WTC11 (cell line): ENCODE results near the gene KCMF1. TPM values are rescaled to one million over a fixed set of nuclear protein-coding genes. Genes with fewer than 3 reads are reported as not detected.

Experiments used
- ATAC-seq: fragments of 200-7000 bp; cut with Tn5 transposase; 2 replicates; pipeline ENCODE4 v1.10.0; 2021; ENCODE audit warnings: mild to moderate bottlenecking, moderate library complexity
- CTCF ChIA-PET: fragments of 300-600 bp; sonication (Branson Sonifier 250); formaldehyde crosslinking; loops from one replicate; lab custom pipeline; 2021; ENCODE audit warnings: antibody characterized with exemption; lab: Charles Lee
- POLR2A ChIA-PET: fragments of 350-600 bp; sonication (Branson Sonifier 250); formaldehyde crosslinking; loops from one replicate; lab custom pipeline; 2021; ENCODE audit warnings: antibody characterized with exemption; lab: Charles Lee
- DNase-seq: peaks from one replicate; pipeline ENCODE4 v3.0.0; 2021; ENCODE audit warnings: low spot score
- H3K27ac Mint-ChIP-seq: 2 replicates; pipeline ENCODE4 v1.8.0; 2021; ENCODE audit warnings: mixed read lengths
- H3K27me3 Mint-ChIP-seq: 2 replicates; pipeline ENCODE4 v1.8.0; 2021; ENCODE audit warnings: low read depth, mild to moderate bottlenecking, moderate library complexity, mixed read lengths
- H3K36me3 Mint-ChIP-seq: 2 replicates; pipeline ENCODE4 v1.8.0; 2021; ENCODE audit warnings: mixed read lengths
- H3K4me1 Mint-ChIP-seq: 2 replicates; pipeline ENCODE4 v1.8.0; 2022; ENCODE audit warnings: mixed read lengths
- H3K4me3 Mint-ChIP-seq: 2 replicates; pipeline ENCODE4 v1.8.0; 2021; ENCODE audit warnings: mild to moderate bottlenecking, moderate library complexity, mixed read lengths
- H3K9me3 Mint-ChIP-seq: 2 replicates; pipeline ENCODE4 v1.8.0; 2021; ENCODE audit warnings: mixed read lengths
- CREB1 ChIP-seq: sonication (generic); formaldehyde crosslinking; IDR thresholded peaks from 2 replicates; pipeline ENCODE4 v1.8.0; 2023; ENCODE audit warnings: mild to moderate bottlenecking, missing genetic modification reagents
- CREM ChIP-seq: sonication (generic); formaldehyde crosslinking; IDR thresholded peaks from 2 replicates; pipeline ENCODE4 v1.8.1; 2022; ENCODE audit warnings: mild to moderate bottlenecking, missing genetic modification reagents, moderate library complexity
- EMX1 ChIP-seq: fragments of 250-450 bp; sonication (Bioruptor Pico); IDR thresholded peaks from 2 replicates; pipeline ENCODE4 v1.8.0; 2021; ENCODE audit warnings: mild to moderate bottlenecking
- ESRRA ChIP-seq: sonication (generic); formaldehyde crosslinking; IDR thresholded peaks from 2 replicates; pipeline ENCODE4 v1.8.1; 2022; ENCODE audit warnings: mild to moderate bottlenecking, missing genetic modification reagents, borderline replicate concordance
- ETV6 ChIP-seq: sonication (generic); formaldehyde crosslinking; IDR thresholded peaks from 2 replicates; pipeline ENCODE4 v1.8.1; 2022; ENCODE audit warnings: mild to moderate bottlenecking, missing genetic modification reagents
- FOXK1 ChIP-seq: sonication (generic); formaldehyde crosslinking; IDR thresholded peaks from 2 replicates; pipeline ENCODE4 v1.8.0; 2022; ENCODE audit warnings: mild to moderate bottlenecking, moderate library complexity, missing genetic modification reagents
- FOXP1 ChIP-seq: sonication (generic); formaldehyde crosslinking; IDR thresholded peaks from 2 replicates; pipeline ENCODE4 v1.8.0; 2022; ENCODE audit warnings: missing genetic modification reagents, mild to moderate bottlenecking, moderate library complexity, borderline replicate concordance
- HMGA2 ChIP-seq: fragments of 250-450 bp; sonication (Bioruptor Pico); IDR thresholded peaks from 2 replicates; pipeline ENCODE4 v1.4.0; 2021; ENCODE audit warnings: mild to moderate bottlenecking, moderate library complexity
- JAZF1 ChIP-seq: fragments of 250-450 bp; sonication (Bioruptor Pico); IDR thresholded peaks from 2 replicates; pipeline ENCODE4 v1.9.0; 2021; ENCODE audit warnings: moderate library complexity, mild to moderate bottlenecking, inconsistent platforms
- MXD4 ChIP-seq: fragments of 250-450 bp; sonication (Bioruptor Pico); IDR thresholded peaks from 2 replicates; pipeline ENCODE4 v1.8.0; 2021; ENCODE audit warnings: mild to moderate bottlenecking, moderate library complexity, borderline replicate concordance
- NFATC4 ChIP-seq: fragments of 250-450 bp; sonication (Bioruptor Pico); IDR thresholded peaks from 2 replicates; pipeline ENCODE4 v1.9.0; 2021; ENCODE audit warnings: mild to moderate bottlenecking
- NFYB ChIP-seq: sonication (generic); formaldehyde crosslinking; conservative IDR thresholded peaks from 2 replicates; pipeline ENCODE4 v1.8.0; 2022; ENCODE audit warnings: low read depth, missing genetic modification reagents
- OVOL2 ChIP-seq: fragments of 250-450 bp; sonication (Bioruptor Pico); IDR thresholded peaks from 2 replicates; pipeline ENCODE4 v1.9.0; 2021; ENCODE audit warnings: mild to moderate bottlenecking, borderline replicate concordance
- PRRX2 ChIP-seq: fragments of 250-450 bp; sonication (Bioruptor Pico); IDR thresholded peaks from 2 replicates; pipeline ENCODE4 v1.8.0; 2021; ENCODE audit warnings: mild to moderate bottlenecking
- SMAD3 ChIP-seq: sonication (generic); formaldehyde crosslinking; IDR thresholded peaks from 2 replicates; pipeline ENCODE4 v1.8.0; 2022; ENCODE audit warnings: missing genetic modification reagents, mild to moderate bottlenecking, borderline replicate concordance
- SOX15 ChIP-seq: fragments of 250-450 bp; sonication (Bioruptor Pico); IDR thresholded peaks from 2 replicates; pipeline ENCODE4 v1.9.0; 2021; ENCODE audit warnings: mild to moderate bottlenecking
- TEAD1 ChIP-seq: sonication (generic); formaldehyde crosslinking; IDR thresholded peaks from 2 replicates; pipeline ENCODE4 v1.8.0; 2022; ENCODE audit warnings: mild to moderate bottlenecking, missing genetic modification reagents
- ZNF138 ChIP-seq: sonication (generic); formaldehyde crosslinking; conservative IDR thresholded peaks from 2 replicates; pipeline ENCODE4 v1.8.1; 2022; ENCODE audit warnings: mild to moderate bottlenecking, moderate library complexity, missing genetic modification reagents
- ZNF671 ChIP-seq: fragments of 250-450 bp; sonication (Bioruptor Pico); IDR thresholded peaks from 2 replicates; pipeline ENCODE4 v1.8.0; 2021; ENCODE audit warnings: mild to moderate bottlenecking
- total RNA-seq: library from RNA; stranded (reverse); gene quantifications from 3 replicates; pipeline ENCODE4 v1.2.3, GENCODE V29; 2021
- TF ChIP-seq, protein P1 (sequence below): sonication (generic); formaldehyde crosslinking; IDR thresholded peaks from 2 replicates; pipeline ENCODE4 v1.8.1; 2023; ENCODE audit warnings: mild to moderate bottlenecking, missing genetic modification reagents
- TF ChIP-seq, protein P2 (sequence below): fragments of 250-450 bp; sonication (Bioruptor Pico); IDR thresholded peaks from 2 replicates; pipeline ENCODE4 v1.9.0; 2021; ENCODE audit warnings: mild to moderate bottlenecking
- TF ChIP-seq, protein P3 (sequence below): sonication (generic); formaldehyde crosslinking; IDR thresholded peaks from 2 replicates; pipeline ENCODE4 v1.8.1; 2022; ENCODE audit warnings: mild to moderate bottlenecking, moderate library complexity, missing genetic modification reagents
- TF ChIP-seq, protein P4 (sequence below): sonication (generic); formaldehyde crosslinking; IDR thresholded peaks from 2 replicates; pipeline ENCODE4 v1.8.0; 2022; ENCODE audit warnings: mild to moderate bottlenecking, missing genetic modification reagents
- TF ChIP-seq, protein P5 (sequence below): sonication (generic); formaldehyde crosslinking; conservative IDR thresholded peaks from 2 replicates; pipeline ENCODE4 v1.8.1; 2022; ENCODE audit warnings: mild to moderate bottlenecking, missing genetic modification reagents
- TF ChIP-seq, protein P6 (sequence below): sonication (generic); formaldehyde crosslinking; IDR thresholded peaks from 2 replicates; pipeline ENCODE4 v1.8.1; 2023; ENCODE audit warnings: mild to moderate bottlenecking, missing genetic modification reagents, borderline replicate concordance
- TF ChIP-seq, protein P7 (sequence below): sonication (generic); formaldehyde crosslinking; IDR thresholded peaks from 2 replicates; pipeline ENCODE4 v1.8.0; 2022; ENCODE audit warnings: mild to moderate bottlenecking, missing genetic modification reagents
- TF ChIP-seq, protein P8 (sequence below): sonication (generic); formaldehyde crosslinking; IDR thresholded peaks from 2 replicates; pipeline ENCODE4 v1.8.0; 2022; ENCODE audit warnings: mild to moderate bottlenecking, missing genetic modification reagents

Gene KCMF1
- total RNA-seq, 1 experiment from 2014 or later = 117 TPM

DNA sequence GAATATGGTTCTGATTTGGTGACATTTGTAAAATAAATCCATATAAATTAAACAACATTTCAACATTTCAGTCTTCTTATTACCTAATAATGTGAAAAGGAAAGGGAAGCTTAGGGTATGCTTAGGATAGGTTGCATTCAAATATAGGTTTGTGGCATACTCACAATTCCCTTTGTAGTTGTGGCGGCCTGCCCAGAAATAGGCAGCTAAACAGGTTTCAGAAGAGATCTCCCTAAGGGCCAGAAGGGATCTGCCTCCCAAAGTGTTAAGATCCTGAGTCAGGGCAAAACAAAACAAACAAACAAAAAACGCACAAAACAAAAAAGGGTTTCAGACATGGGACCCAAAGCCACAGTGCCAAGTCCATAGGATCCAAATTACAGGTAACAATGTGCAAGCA lies 120.9 kb downstream of the KCMF1 start:
- Mint-ChIP-seq H3K27ac (no peak overlapping the region), H3K4me1 (peaks cover 27% of the 10 kb centered on the region), H3K27me3 (peaks cover 11% of the 10 kb centered on the region), H3K9me3 (peaks cover 23% of the 10 kb centered on the region), H3K4me3 (no peak overlapping the region), H3K36me3 (peaks cover 8% of the 10 kb centered on the region)
- no peak for DNase-seq
- POLR2A ChIA-PET = no interaction called here
- CTCF ChIA-PET = interaction anchor here (0.9 kb wide), 1 partner anchor 206 kb away, joined by 4 read pairs; no protein-coding TSS in a partner anchor
- TF ChIP-seq ETV6 (CRISPR knock-in tag) (no peak), NFYB (CRISPR knock-in tag) (no peak), ZNF138 (no peak), FOXP1 (CRISPR knock-in tag) (no peak), CREM (no peak), JAZF1 (CRISPR knock-in tag) (no peak), EMX1 (CRISPR knock-in tag) (no peak), SMAD3 (CRISPR knock-in tag) (no peak)
- TF ChIP-seq, protein P1, sequence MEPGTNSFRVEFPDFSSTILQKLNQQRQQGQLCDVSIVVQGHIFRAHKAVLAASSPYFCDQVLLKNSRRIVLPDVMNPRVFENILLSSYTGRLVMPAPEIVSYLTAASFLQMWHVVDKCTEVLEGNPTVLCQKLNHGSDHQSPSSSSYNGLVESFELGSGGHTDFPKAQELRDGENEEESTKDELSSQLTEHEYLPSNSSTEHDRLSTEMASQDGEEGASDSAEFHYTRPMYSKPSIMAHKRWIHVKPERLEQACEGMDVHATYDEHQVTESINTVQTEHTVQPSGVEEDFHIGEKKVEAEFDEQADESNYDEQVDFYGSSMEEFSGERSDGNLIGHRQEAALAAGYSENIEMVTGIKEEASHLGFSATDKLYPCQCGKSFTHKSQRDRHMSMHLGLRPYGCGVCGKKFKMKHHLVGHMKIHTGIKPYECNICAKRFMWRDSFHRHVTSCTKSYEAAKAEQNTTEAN (CRISPR knock-in tag) = no peak
- TF ChIP-seq, protein P2, sequence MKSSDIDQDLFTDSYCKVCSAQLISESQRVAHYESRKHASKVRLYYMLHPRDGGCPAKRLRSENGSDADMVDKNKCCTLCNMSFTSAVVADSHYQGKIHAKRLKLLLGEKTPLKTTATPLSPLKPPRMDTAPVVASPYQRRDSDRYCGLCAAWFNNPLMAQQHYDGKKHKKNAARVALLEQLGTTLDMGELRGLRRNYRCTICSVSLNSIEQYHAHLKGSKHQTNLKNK = no peak
- ATAC-seq = no peak

DNA sequence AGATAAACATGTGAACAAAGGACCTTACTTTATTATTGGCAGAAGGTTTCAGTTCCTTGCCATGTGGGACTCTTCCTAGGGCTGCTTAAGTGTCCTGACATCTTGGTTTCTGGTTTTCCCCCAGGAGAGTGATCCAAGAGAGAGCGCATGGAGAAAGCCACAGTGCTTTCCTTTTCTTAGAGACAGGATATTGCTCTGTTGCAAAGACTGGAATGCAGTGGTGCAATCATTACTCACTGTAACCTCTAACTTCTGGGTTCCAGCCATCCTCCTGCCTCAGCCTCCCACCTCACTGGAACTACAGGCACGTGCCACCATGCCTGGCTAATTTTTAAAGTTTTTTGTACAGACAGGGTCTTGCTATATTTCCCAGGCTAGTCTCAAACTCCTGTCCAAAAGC lies 124.1 kb downstream of the KCMF1 start:
- H3K4me1 Mint-ChIP-seq = peaks cover 10% of the 10 kb centered on the region
- ChIA-PET CTCF (interaction anchor here (0.6 kb wide), 1 partner anchor 28 kb away, joined by 3 read pairs; no protein-coding TSS in a partner anchor), POLR2A (no interaction called here)
- TF ChIP-seq FOXK1 (CRISPR knock-in tag) (no peak), ZNF671 (no peak), HMGA2 (no peak), SOX15 (CRISPR knock-in tag) (no peak), MXD4 (CRISPR knock-in tag) (no peak), NFATC4 (CRISPR knock-in tag) (no peak), ESRRA (CRISPR knock-in tag) (no peak), OVOL2 (CRISPR knock-in tag) (no peak), TEAD1 (no peak), CREM (no peak), PRRX2 (CRISPR knock-in tag) (no peak), CREB1 (CRISPR knock-in tag) (no peak)
- TF ChIP-seq, protein P3, sequence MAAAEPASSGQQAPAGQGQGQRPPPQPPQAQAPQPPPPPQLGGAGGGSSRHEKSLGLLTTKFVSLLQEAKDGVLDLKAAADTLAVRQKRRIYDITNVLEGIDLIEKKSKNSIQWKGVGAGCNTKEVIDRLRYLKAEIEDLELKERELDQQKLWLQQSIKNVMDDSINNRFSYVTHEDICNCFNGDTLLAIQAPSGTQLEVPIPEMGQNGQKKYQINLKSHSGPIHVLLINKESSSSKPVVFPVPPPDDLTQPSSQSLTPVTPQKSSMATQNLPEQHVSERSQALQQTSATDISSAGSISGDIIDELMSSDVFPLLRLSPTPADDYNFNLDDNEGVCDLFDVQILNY = no peak
- TF ChIP-seq, protein P4, sequence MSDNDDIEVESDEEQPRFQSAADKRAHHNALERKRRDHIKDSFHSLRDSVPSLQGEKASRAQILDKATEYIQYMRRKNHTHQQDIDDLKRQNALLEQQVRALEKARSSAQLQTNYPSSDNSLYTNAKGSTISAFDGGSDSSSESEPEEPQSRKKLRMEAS (CRISPR knock-in tag) = no peak
- TF ChIP-seq, protein P5, sequence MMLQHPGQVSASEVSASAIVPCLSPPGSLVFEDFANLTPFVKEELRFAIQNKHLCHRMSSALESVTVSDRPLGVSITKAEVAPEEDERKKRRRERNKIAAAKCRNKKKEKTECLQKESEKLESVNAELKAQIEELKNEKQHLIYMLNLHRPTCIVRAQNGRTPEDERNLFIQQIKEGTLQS (CRISPR knock-in tag) = no peak
- TF ChIP-seq, protein P6, sequence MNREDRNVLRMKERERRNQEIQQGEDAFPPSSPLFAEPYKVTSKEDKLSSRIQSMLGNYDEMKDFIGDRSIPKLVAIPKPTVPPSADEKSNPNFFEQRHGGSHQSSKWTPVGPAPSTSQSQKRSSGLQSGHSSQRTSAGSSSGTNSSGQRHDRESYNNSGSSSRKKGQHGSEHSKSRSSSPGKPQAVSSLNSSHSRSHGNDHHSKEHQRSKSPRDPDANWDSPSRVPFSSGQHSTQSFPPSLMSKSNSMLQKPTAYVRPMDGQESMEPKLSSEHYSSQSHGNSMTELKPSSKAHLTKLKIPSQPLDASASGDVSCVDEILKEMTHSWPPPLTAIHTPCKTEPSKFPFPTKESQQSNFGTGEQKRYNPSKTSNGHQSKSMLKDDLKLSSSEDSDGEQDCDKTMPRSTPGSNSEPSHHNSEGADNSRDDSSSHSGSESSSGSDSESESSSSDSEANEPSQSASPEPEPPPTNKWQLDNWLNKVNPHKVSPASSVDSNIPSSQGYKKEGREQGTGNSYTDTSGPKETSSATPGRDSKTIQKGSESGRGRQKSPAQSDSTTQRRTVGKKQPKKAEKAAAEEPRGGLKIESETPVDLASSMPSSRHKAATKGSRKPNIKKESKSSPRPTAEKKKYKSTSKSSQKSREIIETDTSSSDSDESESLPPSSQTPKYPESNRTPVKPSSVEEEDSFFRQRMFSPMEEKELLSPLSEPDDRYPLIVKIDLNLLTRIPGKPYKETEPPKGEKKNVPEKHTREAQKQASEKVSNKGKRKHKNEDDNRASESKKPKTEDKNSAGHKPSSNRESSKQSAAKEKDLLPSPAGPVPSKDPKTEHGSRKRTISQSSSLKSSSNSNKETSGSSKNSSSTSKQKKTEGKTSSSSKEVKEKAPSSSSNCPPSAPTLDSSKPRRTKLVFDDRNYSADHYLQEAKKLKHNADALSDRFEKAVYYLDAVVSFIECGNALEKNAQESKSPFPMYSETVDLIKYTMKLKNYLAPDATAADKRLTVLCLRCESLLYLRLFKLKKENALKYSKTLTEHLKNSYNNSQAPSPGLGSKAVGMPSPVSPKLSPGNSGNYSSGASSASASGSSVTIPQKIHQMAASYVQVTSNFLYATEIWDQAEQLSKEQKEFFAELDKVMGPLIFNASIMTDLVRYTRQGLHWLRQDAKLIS (CRISPR knock-in tag) = no peak
- TF ChIP-seq, protein P7, sequence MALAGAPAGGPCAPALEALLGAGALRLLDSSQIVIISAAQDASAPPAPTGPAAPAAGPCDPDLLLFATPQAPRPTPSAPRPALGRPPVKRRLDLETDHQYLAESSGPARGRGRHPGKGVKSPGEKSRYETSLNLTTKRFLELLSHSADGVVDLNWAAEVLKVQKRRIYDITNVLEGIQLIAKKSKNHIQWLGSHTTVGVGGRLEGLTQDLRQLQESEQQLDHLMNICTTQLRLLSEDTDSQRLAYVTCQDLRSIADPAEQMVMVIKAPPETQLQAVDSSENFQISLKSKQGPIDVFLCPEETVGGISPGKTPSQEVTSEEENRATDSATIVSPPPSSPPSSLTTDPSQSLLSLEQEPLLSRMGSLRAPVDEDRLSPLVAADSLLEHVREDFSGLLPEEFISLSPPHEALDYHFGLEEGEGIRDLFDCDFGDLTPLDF (CRISPR knock-in tag) = no peak
- TF ChIP-seq, protein P8, sequence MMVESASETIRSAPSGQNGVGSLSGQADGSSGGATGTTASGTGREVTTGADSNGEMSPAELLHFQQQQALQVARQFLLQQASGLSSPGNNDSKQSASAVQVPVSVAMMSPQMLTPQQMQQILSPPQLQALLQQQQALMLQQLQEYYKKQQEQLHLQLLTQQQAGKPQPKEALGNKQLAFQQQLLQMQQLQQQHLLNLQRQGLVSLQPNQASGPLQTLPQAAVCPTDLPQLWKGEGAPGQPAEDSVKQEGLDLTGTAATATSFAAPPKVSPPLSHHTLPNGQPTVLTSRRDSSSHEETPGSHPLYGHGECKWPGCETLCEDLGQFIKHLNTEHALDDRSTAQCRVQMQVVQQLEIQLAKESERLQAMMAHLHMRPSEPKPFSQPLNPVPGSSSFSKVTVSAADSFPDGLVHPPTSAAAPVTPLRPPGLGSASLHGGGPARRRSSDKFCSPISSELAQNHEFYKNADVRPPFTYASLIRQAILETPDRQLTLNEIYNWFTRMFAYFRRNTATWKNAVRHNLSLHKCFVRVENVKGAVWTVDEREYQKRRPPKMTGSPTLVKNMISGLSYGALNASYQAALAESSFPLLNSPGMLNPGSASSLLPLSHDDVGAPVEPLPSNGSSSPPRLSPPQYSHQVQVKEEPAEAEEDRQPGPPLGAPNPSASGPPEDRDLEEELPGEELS = no peak
- peaks cover 8% of the 10 kb centered on the region for H3K36me3 Mint-ChIP-seq
- H3K27me3 Mint-ChIP-seq = peaks cover 16% of the 10 kb centered on the region
- ATAC-seq = no peak
- no peak for DNase-seq
- H3K27ac Mint-ChIP-seq = no peak overlapping the region
- no peak overlapping the region for H3K4me3 Mint-ChIP-seq
- H3K9me3 Mint-ChIP-seq = peaks cover 23% of the 10 kb centered on the region
